ENCODE results near the gene CHCHD2. TPM values are rescaled to one million over a fixed set of nuclear protein-coding genes. Genes with fewer than 3 reads are reported as not detected.
"Not testable (repeated sequence)": the region's sequence is repeated elsewhere in the genome, so short reads cannot be mapped to it uniquely, and the experiment has no call there.

Gene CHCHD2
- total RNA-seq, 2 donors from 2014 or later, result 44.7 to 88.8 TPM

- Mint-ChIP-seq H3K36me3 (ENCODE audit: low read depth) (no peaks in the 10 kb centered on the region), H3K27ac (no peak within 1 kb of the TSS), H3K9me3 (peaks cover 91% of the 10 kb centered on the region), H3K4me1 (no peaks in the 10 kb centered on the region), H3K4me3 (no peak within 1 kb of the TSS), H3K27me3 (ENCODE audit: insufficient read depth) (no peaks in the 10 kb centered on the region)
- 91 to 94% methylated on average over 47 to 65 of the region's 65 CpGs for WGBS, 2 experiments (ENCODE audit: insufficient coverage in 1 of 2, insufficient read length in 1 of 2)
- Histone ChIP-seq H3K4me1 (ENCODE audit: control insufficient read depth, insufficient read depth, low read length) (no peaks in the 10 kb centered on the region), H3K36me3 (ENCODE audit: control insufficient read depth, insufficient read depth, low read length) (no peaks in the 10 kb centered on the region), H3K27me3 (ENCODE audit: control insufficient read depth, insufficient read depth, low read length, poor library complexity, severe bottlenecking) (no peaks in the 10 kb centered on the region), H3K27ac (ENCODE audit: low read depth, low read length) (no peak within 1 kb of the TSS), H3K9ac (ENCODE audit: extremely low read depth, low read length, poor library complexity, severe bottlenecking) (no peak within 1 kb of the TSS), H3K9me3 (ENCODE audit: control insufficient read depth, low read length) (peaks cover 6% of the 10 kb centered on the region), H3K4me3 (ENCODE audit: low read length) (no peak within 1 kb of the TSS)
- TF ChIP-seq, protein P1, sequence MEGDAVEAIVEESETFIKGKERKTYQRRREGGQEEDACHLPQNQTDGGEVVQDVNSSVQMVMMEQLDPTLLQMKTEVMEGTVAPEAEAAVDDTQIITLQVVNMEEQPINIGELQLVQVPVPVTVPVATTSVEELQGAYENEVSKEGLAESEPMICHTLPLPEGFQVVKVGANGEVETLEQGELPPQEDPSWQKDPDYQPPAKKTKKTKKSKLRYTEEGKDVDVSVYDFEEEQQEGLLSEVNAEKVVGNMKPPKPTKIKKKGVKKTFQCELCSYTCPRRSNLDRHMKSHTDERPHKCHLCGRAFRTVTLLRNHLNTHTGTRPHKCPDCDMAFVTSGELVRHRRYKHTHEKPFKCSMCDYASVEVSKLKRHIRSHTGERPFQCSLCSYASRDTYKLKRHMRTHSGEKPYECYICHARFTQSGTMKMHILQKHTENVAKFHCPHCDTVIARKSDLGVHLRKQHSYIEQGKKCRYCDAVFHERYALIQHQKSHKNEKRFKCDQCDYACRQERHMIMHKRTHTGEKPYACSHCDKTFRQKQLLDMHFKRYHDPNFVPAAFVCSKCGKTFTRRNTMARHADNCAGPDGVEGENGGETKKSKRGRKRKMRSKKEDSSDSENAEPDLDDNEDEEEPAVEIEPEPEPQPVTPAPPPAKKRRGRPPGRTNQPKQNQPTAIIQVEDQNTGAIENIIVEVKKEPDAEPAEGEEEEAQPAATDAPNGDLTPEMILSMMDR (conservative IDR thresholded peaks at IDR 0.05), result no peak
- DNase-seq, result no peak
Observed at GRCh38 chr7:56115852-56116538, 9.7 kb upstream of the CHCHD2 start, which contains the start of gene NUPR2. Gene NUPR2, minus strand, starts transcription at chr7:56116417. Its CDS starts 103 bp downstream, at chr7:56116314.

DNA sequence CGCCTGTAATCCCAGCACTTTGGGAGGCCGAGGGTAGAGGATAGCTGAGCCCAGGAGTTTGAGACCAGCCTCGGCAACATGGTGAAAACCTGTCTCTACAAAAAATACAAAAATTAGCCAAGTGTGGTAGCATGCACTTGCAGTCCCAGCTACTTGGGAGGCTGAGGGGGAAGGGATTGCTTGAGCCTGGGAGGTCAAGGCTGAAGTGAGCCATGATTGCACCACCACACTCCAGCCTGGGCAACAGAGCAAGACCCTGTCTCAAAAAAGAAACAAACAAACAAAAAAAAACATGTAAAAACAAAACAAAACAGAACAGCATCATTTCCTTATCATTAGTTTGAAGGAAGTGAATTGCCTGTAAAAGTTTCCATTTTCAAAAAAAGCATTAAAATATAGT, 6.0 kb upstream of the CHCHD2 start:
- H3K9ac ChIP-seq (ENCODE audit: extremely low read depth, low read length, poor library complexity, severe bottlenecking); H3K27ac ChIP-seq (ENCODE audit: low read depth, low read length); H3K36me3 ChIP-seq (ENCODE audit: control insufficient read depth, insufficient read depth, low read length); H3K27me3 ChIP-seq (ENCODE audit: control insufficient read depth, insufficient read depth, low read length, poor library complexity, severe bottlenecking); H3K4me3 ChIP-seq (ENCODE audit: low read length); H3K36me3 Mint-ChIP-seq (ENCODE audit: low read depth); H3K27ac Mint-ChIP-seq; H3K4me1 ChIP-seq (ENCODE audit: control insufficient read depth, insufficient read depth, low read length); H3K4me1 Mint-ChIP-seq; H3K9me3 ChIP-seq (ENCODE audit: control insufficient read depth, low read length); H3K4me3 Mint-ChIP-seq; H3K27me3 Mint-ChIP-seq (ENCODE audit: insufficient read depth); DNase-seq: not testable (repeated sequence)
- H3K9me3 Mint-ChIP-seq, result peaks cover 80% of the 10 kb centered on the region
- WGBS, 2 experiments (ENCODE audit: insufficient coverage in 1 of 2, insufficient read length in 1 of 2), result 79 to 88% methylated on average over 3 of the region's 3 CpGs

DNA sequence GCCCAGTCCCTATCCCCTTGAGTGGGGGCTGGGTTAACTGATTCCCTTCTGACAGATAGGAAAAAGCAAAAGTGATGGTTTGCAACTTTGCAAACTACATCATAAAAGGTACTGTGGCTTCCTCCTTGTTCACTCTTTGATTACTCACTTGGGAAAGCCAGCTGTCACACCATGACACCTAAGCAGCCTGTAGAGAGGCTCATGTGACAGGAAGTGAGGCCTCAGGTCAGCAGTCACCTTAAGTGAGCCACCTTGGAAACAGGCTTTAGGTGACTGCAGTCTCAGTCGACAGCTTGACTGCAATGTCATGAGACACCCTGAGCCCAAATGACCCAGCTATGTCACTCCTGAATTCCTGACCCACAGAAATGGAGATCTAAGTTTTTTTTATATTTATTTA, 4.3 kb upstream of the CHCHD2 start:
- no peak for DNase-seq
- no peaks in the 10 kb centered on the region for H3K4me1 ChIP-seq (ENCODE audit: control insufficient read depth, insufficient read depth, low read length)
- Mint-ChIP-seq H3K4me3 (no peak overlapping the region), H3K27ac (no peak overlapping the region), H3K27me3 (ENCODE audit: insufficient read depth) (peaks cover 2% of the 10 kb centered on the region), H3K36me3 (ENCODE audit: low read depth) (no peaks in the 10 kb centered on the region), H3K4me1 (no peaks in the 10 kb centered on the region), H3K9me3 (peaks cover 84% of the 10 kb centered on the region)
- no peak overlapping the region for H3K4me3 ChIP-seq (ENCODE audit: low read length)
- no peaks in the 10 kb centered on the region for H3K27me3 ChIP-seq (ENCODE audit: control insufficient read depth, insufficient read depth, low read length, poor library complexity, severe bottlenecking)
- 89 to 91% methylated on average over 1 of the region's 1 CpG for WGBS, 2 experiments (ENCODE audit: insufficient coverage in 1 of 2, insufficient read length in 1 of 2)
- peaks cover 11% of the 10 kb centered on the region for H3K9me3 ChIP-seq (ENCODE audit: control insufficient read depth, low read length)
- H3K36me3 ChIP-seq (ENCODE audit: control insufficient read depth, insufficient read depth, low read length), result no peaks in the 10 kb centered on the region
- no peak overlapping the region for H3K9ac ChIP-seq (ENCODE audit: extremely low read depth, low read length, poor library complexity, severe bottlenecking)
- H3K27ac ChIP-seq (ENCODE audit: low read depth, low read length), result no peak overlapping the region
- TF ChIP-seq, protein P1 (conservative IDR thresholded peaks at IDR 0.05), result no peak

GRCh38 chr7:56107954-56108258, 1.6 kb upstream of the CHCHD2 start:
- Histone ChIP-seq H3K4me3 (ENCODE audit: low read length) (peak overlapping the region; percentile 99), H3K36me3 (ENCODE audit: control insufficient read depth, insufficient read depth, low read length) (peaks cover 15% of the 10 kb centered on the region), H3K4me1 (ENCODE audit: control insufficient read depth, insufficient read depth, low read length) (no peaks in the 10 kb centered on the region), H3K27me3 (ENCODE audit: control insufficient read depth, insufficient read depth, low read length, poor library complexity, severe bottlenecking) (no peaks in the 10 kb centered on the region), H3K9me3 (ENCODE audit: control insufficient read depth, low read length) (peaks cover 11% of the 10 kb centered on the region), H3K9ac (ENCODE audit: extremely low read depth, low read length, poor library complexity, severe bottlenecking) (no peak overlapping the region), H3K27ac (ENCODE audit: low read depth, low read length) (no peak overlapping the region)
- no peaks in the 10 kb centered on the region for H3K4me1 Mint-ChIP-seq
- TF ChIP-seq, protein P1 (conservative IDR thresholded peaks at IDR 0.05), result no peak
- peaks cover 83% of the 10 kb centered on the region for H3K9me3 Mint-ChIP-seq
- no peak overlapping the region for H3K4me3 Mint-ChIP-seq
- H3K27ac Mint-ChIP-seq, result no peak overlapping the region
- WGBS, 2 experiments (ENCODE audit: insufficient coverage in 1 of 2, insufficient read length in 1 of 2), result 100% methylated on average over 1 of the region's 1 CpG; no CpG with 5 or more reads in 1 of the 2 experiments
- DNase-seq, result no peak
- peaks cover 2% of the 10 kb centered on the region for H3K27me3 Mint-ChIP-seq (ENCODE audit: insufficient read depth)
- H3K36me3 Mint-ChIP-seq (ENCODE audit: low read depth), result no peaks in the 10 kb centered on the region

Measured in endodermal cell (in vitro differentiated cells).